Pons (tissue), 1 donor: ENCODE data around the gene RRBP1.

Source experiments
- DNase-seq: peaks from one replicate; pipeline ENCODE4 v3.0.0-alpha.2; 2016; ENCODE audit warnings: low spot score

RRBP1 gene

DNA sequence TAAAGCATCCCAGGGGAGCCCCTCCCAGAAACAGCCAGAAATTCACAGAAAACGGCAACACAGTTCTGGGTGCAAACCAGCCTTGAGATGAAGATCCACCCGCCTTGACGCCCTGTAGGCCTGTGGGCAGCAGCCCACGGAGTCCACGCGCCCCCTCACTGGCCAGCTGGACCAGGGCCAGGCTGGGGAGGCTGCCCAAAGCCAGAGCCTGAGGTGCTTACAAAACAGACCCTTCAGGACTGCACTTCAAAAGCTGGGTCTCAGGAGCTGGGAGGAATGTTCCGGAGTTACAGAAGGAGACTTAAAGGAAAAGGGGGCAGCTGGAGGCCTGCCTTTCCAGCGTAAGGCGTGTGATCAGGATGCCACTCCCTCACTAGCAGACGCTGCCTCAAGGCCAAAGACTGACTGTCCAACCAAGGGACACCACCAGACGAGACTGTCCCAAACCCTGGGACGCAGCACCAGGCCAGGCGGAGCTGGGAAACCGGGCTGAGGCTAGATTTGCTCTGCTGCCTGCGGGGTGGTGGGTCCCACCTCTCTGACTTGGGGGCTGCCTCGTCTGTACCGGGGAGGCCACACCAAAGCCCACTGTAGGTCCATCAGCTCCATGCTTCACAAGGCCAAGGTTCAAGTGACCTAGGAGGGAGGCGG lies 48.1 kb downstream of the RRBP1 start:
- no peak for DNase-seq

GRCh38 chr20:17633221-17633849 lies 48.7 kb downstream of the RRBP1 start:
- DNase-seq: no peak

- DNase-seq: no peak
Observed at GRCh38 chr20:17631576-17632319, 50.3 kb downstream of the RRBP1 start.

GRCh38 chr20:17630806-17631195 lies 51.2 kb downstream of the RRBP1 start:
- DNase-seq: no peak

DNA sequence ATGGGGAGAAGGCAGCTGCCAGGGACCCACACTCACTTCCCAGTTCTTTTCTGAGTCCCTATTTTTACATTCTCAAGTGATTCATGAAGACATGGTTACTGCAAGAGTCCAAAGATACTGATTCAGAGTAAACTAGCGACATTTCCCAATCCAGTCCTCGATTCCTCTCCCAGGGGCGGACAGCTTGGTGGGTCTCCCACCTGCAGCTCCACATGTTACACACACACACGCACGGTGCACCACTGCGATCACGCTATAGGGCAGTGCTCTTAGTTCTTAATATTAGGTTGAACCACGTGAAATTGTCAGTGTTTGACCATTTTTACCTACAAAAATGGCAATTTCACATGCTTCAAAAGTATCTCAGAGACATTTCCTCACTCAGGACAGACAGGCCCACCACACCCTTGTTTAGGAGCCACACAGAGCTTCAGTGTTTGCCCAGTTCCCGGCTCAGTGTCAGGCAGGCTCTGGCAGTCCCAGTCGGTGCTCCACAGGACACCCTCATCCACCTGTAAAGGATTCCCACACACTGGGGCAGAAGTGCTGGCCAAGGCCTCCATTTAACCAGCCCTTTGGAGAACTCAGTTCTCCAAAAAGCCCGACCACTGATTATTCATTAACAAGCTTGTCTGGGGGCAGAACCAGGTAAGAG lies 51.8 kb downstream of the RRBP1 start:
- DNase-seq: no peak

DNA sequence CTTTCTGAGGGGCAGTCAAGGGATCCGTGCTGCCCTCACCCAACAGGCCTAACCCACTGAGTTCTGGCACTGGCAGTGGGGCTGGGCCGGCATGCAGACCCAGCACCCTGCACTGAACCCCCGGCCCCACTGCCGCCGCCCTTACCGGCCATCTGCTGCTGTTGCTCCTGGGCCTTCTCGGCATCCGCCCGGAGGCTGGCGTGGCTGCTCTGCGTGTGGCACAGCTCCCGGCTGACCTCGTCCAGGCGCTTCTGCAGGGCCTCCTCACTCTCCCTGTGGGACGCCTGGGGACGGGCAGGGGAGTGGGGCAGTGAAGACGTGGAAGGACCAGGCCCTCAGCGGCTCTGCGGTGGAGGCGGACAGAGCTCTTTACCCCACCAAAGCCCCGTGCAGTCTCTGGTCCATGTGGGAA lies 52.4 kb downstream of the RRBP1 start:
- no peak for DNase-seq

GRCh38 chr20:17629025-17629424 lies 53.0 kb downstream of the RRBP1 start:
- DNase-seq: no peak

- no peak for DNase-seq
Observed at GRCh38 chr20:17628101-17628841, 53.8 kb downstream of the RRBP1 start.

DNA sequence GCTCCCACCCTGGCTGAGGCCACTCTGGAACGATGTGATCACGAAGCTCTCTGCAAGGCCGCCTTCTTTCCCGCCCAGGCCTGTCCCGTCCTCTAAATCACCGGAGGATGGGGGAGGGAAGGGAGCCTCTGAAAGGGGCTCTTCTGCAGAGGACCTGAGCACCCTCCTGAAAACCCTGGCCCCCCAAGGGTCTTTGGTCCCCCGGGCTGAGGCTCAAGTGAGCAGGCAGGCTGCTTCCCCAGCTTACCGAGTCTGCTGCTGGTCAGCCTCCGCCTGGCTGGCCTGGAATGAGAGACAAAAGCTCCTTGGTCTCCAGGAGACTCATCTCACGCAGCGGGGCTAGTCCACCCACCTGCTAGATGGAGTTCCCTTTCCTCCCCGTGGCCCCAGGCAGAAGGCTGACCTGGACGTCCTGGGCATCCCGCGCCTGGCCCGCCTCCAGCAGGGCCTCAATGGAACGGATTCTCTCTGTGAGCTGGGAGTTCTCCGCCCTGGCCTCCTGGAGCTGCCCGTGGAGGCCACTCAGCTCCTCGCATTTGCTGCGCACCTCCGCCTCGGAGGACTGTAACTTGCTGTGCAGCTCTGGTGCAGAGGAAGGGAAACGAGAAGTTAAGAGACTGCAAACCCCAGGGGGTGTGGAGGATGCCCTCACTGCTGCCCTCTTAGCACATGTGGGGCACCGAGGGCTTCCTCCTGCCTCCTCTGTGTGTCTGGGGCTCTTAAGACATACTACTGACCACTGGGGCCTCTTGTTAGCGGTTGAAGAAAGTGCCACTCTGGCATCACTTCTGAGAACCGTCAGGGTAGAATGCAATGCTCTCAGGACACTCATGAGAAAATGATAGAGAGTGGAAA lies 54.7 kb downstream of the RRBP1 start:
- DNase-seq: no peak

GRCh38 chr20:17626217-17627007 lies 55.6 kb downstream of the RRBP1 start:
- DNase-seq: no peak

DNA sequence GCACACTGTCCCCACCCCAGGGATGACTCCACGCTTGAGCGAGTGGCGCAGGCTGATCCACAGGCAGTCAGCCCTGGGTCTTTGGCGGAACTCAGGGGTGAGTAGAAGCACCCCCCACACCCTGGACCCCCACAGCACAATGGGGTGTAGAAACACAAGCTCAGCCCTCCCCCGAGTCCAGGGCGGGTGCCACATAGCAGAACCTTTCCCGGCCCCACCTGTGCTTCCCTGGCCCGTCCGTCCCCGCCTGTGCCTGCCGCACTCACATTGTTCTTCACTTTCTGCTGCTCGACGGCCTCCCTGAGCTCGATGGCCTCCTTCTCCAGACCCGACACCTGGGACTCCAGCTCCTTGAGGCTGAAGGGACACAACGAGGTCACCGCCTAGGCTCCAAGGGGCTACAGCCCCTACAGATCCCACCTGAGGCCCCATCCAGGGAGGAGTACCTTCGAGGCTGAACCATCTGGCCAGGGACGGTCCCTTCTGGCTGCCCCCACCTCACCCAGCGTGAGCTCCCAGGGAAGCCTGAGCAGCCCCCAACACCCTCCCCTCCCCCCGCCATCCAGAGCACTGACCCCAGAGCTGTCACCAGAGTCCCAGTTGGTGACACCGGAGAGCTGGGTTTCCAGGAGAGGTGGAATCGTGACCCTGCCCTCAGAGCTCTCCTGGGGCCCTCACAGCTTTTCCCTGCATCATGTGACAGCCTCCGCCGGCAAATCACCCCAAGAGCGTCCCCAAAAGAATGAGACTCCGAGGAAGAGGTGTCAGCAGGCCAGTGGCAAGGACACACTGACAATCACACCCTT lies 56.6 kb downstream of the RRBP1 start:
- no peak for DNase-seq

DNA sequence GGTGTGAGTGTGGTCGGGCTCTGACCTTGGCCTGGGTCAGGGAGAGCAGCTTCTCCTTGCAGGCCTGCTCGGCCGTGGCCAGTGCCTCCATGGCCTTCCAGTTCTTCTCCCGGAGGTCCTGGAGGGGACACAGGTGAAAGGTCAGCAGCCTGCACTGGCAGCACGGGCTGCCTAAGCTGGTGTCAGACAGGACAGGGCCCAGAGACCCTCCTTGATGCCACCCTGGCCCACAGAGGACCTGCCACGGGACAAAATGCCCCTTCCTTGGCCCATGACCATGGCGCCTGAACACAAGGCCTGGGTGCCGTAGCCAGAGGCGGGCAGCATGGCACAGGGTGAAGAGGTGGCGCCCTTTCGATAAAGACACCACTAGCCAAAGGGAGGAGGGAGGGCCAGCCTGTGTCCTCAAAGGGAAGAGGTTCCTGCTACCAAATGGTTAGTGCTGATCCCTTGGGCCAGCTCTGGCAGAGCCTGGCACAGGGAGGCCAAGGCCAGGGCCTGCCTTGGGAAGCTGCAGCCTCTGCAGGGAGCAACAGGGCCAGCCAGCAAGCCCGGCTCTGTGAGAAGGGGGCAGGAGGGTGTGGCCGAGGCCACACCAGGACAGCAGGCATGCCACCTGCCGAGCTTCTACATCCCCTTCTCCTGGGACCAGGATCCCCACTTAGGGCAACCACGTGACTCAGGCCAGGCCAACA lies 57.3 kb downstream of the RRBP1 start:
- DNase-seq: no peak

DNA sequence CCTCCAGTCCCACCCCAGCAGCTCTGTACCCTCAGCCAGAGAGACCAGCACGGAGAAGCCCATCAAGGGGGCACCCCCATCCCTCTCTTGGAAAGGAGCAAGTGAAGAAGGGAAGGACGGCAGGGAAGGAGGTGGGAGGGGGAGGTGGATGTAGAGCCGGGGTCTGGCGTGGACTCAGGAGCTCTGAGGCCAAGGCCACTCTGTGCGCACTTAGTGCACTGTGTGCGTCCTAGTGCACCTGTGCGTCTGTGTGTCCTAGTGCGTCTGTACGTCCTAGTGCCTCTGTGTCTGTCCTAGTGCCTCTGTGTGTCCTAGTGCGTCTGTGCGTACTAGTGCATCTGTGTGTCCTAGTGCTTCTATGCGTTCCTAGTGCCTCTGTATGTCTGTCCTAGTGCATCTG lies 58.0 kb downstream of the RRBP1 start:
- DNase-seq: no peak

GRCh38 chr20:17622851-17623508 lies 59.1 kb downstream of the RRBP1 start:
- no peak for DNase-seq

DNA sequence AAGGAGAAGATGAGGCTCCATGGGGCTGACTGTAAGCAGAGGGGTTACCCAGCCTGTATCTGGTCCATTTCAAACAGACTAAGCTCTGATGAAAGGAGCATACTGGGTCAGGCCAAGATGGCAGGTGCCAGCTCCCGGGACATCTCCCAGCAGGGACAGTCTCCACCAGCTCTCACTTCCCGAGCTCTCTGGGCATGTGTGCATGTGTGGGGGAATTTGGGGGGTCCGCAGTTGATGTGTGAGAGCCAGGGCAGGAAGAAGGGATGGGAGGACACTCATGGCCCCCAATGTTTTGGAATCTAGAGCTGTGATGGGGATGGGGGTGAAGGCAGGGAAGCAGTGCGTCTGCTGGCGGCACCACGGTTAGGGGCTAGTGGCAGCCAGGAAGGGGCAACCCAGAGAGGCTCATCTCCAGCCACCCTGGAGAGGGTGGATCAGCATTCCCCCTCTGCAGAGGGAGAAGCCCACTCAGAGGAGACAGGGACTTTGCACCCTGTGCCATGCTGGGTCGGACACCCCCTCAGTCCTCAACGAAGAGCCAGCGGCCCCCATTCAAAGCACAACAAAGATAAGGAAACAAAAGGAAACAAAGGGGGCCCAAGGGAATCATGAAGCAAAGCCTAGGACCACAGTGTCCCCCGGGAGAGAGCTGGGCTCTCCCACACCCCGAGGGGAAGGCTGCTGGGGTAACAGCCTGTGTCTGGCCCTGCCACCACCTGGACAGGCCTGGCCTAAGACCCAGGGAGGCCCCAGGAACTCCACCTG lies 59.8 kb downstream of the RRBP1 start:
- DNase-seq: no peak

DNA sequence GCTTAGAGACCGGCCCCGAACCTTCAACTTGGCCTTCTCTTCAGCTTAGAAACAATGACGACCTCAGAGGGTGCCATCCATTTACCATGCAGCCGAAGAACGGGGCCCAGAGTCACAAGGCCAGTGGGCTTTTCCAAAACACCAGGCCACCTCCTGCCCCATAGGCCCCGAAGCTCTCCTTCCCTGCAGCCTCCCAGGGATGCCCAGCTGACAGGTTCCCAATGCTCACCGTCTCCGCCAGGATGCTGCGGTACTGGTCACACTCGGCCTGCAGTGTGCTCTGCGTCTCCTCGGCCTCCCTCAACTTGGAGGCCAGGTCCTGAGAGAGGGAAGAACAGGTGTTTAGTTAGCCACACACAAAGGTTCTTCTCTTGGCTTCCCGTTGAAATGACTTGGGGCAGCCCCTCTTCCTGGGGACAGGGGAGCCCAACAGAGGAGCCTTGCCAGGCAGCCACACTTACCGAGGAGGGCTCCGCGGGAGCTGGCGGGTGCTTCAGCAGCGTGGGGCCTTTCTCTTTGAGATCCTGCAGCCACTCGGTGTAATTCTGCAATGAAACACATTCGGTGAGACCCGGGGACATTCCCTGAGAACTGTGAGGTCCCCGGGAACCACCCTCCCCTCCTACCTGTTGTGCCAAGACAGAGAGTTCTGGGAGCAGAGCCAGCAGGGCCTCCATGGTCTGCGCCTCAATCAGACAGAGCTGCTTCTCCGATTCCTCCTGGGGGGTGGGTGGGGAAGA lies 60.6 kb downstream of the RRBP1 start:
- no peak for DNase-seq
